ENCODE measurements around the gene HDHD2.

The HDHD2 gene

DNA sequence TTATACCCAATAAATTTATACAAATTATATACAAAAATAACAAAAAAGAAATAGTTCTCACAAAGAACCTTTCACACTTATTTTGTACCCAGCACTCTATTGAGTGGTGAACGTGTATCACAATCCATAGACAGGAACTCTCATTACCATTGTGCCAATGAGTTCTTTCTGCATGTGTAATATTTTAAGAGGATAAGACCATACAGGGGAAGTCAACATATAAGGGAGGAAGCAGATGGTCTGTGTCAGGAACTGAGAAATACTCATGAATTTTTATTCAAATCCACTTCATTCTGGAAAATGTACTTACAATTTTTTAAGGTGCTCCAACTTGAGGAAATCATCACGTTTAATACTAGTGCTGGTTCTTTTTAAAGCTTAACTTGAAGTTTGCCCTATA, 87.8 kb downstream of the HDHD2 start:
- no peak for DNase-seq (ENCODE audit: low read depth)

Data from stimulated activated CD4-positive, alpha-beta T cell treated with anti-CD3 and anti-CD28 coated beads, Interleukin-2, amount 100 ng/mL, for 4 hours (primary cell).